GM23338 (cell line): Measurements from ENCODE around the gene TRMT10B. TPM values are rescaled to one million over a fixed set of nuclear protein-coding genes. Genes with fewer than 3 reads are reported as not detected.

Experiments used
- ATAC-seq: fragments of 200-7000 bp; cut with Tn5 transposase; 3 replicates; pipeline ENCODE4 v1.9.1; 2020
- DNase-seq: peaks from one replicate; pipeline ENCODE4 v3.0.0-alpha.2; 2015; ENCODE audit warnings: low spot score
- H2AFZ ChIP-seq: fragments of 200-600 bp; sonication (generic); 2 replicates; pipeline ENCODE4 v1.8.0; 2016; ENCODE audit warnings: antibody characterized with exemption, mild to moderate bottlenecking, moderate library complexity
- H3F3A ChIP-seq: fragments of 200-600 bp; sonication (generic); replicated peaks from 2 replicates; pipeline ENCODE4 v1.8.0; 2017; ENCODE audit warnings: antibody characterized with exemption, mixed run types, low read depth
- H3K27ac ChIP-seq: fragments of 200-600 bp; sonication (generic); 2 replicates; pipeline ENCODE4 v1.6.1; 2016; ENCODE audit warnings: low read depth
- H3K27me3 ChIP-seq: fragments of 200-600 bp; sonication (generic); 2 replicates; pipeline ENCODE4 v1.8.0; 2016; ENCODE audit warnings: mild to moderate bottlenecking, mixed run types, moderate library complexity; ENCODE audit not compliant: insufficient read depth
- H3K36me3 ChIP-seq: fragments of 200-600 bp; sonication (generic); 2 replicates; pipeline ENCODE4 v1.8.0; 2016; ENCODE audit warnings: mild to moderate bottlenecking; ENCODE audit not compliant: insufficient read depth
- H3K4me1 ChIP-seq: fragments of 200-600 bp; sonication (generic); 2 replicates; pipeline ENCODE4 v1.8.0; 2016; ENCODE audit warnings: mild to moderate bottlenecking, moderate library complexity; ENCODE audit not compliant: insufficient read depth
- H3K4me2 ChIP-seq: fragments of 200-600 bp; sonication (generic); 2 replicates; pipeline ENCODE4 v1.7.1; 2017; ENCODE audit warnings: mixed run types
- H3K4me3 ChIP-seq: fragments of 200-600 bp; sonication (generic); 2 replicates; pipeline ENCODE4 v1.6.1; 2016; ENCODE audit warnings: mixed run types
- H3K79me2 ChIP-seq: fragments of 200-600 bp; sonication (generic); replicated peaks from 2 replicates; pipeline ENCODE4 v1.8.0; 2017; ENCODE audit warnings: mild to moderate bottlenecking; ENCODE audit not compliant: insufficient read depth
- H3K9me2 ChIP-seq: fragments of 200-600 bp; sonication (generic); 2 replicates; pipeline ENCODE4 v1.8.0; 2017; ENCODE audit not compliant: insufficient read depth
- H4K20me1 ChIP-seq: fragments of 200-600 bp; sonication (generic); replicated peaks from 2 replicates; pipeline ENCODE4 v1.8.0; 2017; ENCODE audit warnings: mild to moderate bottlenecking; ENCODE audit not compliant: insufficient read depth
- H3K27ac Mint-ChIP-seq: 2 replicates; pipeline ENCODE4 v1.8.0; 2020; ENCODE audit warnings: inconsistent platforms, mild to moderate bottlenecking, moderate library complexity, mixed read lengths
- H3K27me3 Mint-ChIP-seq: 3 replicates; pipeline ENCODE4 v1.8.0; 2022; ENCODE audit warnings: low read depth, mild to moderate bottlenecking, moderate library complexity, mixed read lengths, inconsistent platforms; ENCODE audit not compliant: insufficient read depth, poor library complexity
- H3K36me3 Mint-ChIP-seq: 3 replicates; pipeline ENCODE4 v1.8.0; 2021; ENCODE audit warnings: low read depth, mild to moderate bottlenecking, inconsistent platforms, moderate library complexity, mixed read lengths
- H3K4me1 Mint-ChIP-seq: 3 replicates; pipeline ENCODE4 v1.8.0; 2020; ENCODE audit warnings: mild to moderate bottlenecking, inconsistent platforms, mixed read lengths
- H3K4me3 Mint-ChIP-seq: 3 replicates; pipeline ENCODE4 v1.8.0; 2021; ENCODE audit warnings: moderate library complexity, mild to moderate bottlenecking, inconsistent platforms, mixed read lengths
- H3K9me3 Mint-ChIP-seq: 3 replicates; pipeline ENCODE4 v1.8.0; 2020; ENCODE audit warnings: moderate library complexity, mild to moderate bottlenecking, inconsistent platforms, mixed read lengths
- CREB1 ChIP-seq: fragments of 250-450 bp; sonication (Bioruptor Pico); IDR thresholded peaks from 2 replicates; pipeline ENCODE4 v1.5.0; 2020; ENCODE audit warnings: low read depth, mild to moderate bottlenecking, moderate library complexity
- CTCF ChIP-seq, 2 experiments: fragments of 200-600 bp in 1 of 2; sonication (generic) in 1 of 2; conservative IDR thresholded peaks; 2 replicates each; pipeline versions ENCODE4 v1.5.1 to v1.6.1; 2016 to 2017; ENCODE audit warnings: antibody characterized with exemption in 2 of 2, low read depth in 2 of 2, mild to moderate bottlenecking in 2 of 2, moderate library complexity in 1 of 2
- EZH2 ChIP-seq: fragments of 200-600 bp; sonication (generic); IDR thresholded peaks from one replicate; pipeline ENCODE4 v1.8.0; 2017; ENCODE audit warnings: antibody characterized with exemption, mild to moderate bottlenecking, low read depth; ENCODE audit not compliant: unreplicated experiment
- JUNB ChIP-seq: IDR thresholded peaks from one replicate; pipeline ENCODE4 v1.6.1; 2016; ENCODE audit warnings: antibody characterized with exemption; ENCODE audit not compliant: unreplicated experiment
- REST ChIP-seq: IDR thresholded peaks from one replicate; pipeline ENCODE4 v1.6.1; 2018; ENCODE audit warnings: antibody characterized with exemption; ENCODE audit not compliant: unreplicated experiment
- STAT1 ChIP-seq: IDR thresholded peaks from one replicate; pipeline ENCODE4 v1.6.1; 2016; ENCODE audit warnings: antibody characterized with exemption; ENCODE audit not compliant: unreplicated experiment
- ZNF114 ChIP-seq: fragments of 250-450 bp; sonication (Bioruptor Pico); IDR thresholded peaks from 2 replicates; pipeline ENCODE4 v1.5.0; 2020; ENCODE audit warnings: mild to moderate bottlenecking, moderate library complexity
- ZNF331 ChIP-seq: fragments of 250-450 bp; sonication (Bioruptor Pico); IDR thresholded peaks from 2 replicates; pipeline ENCODE4 v1.5.0; 2020; ENCODE audit warnings: low read depth, mild to moderate bottlenecking, moderate library complexity
- polyA plus RNA-seq: library from polyadenylated mRNA; unstranded; fragments of >200 nt; fragmentation: Nextera tagmentation; extraction: Ambion mirVana; gene quantifications from 2 replicates; pipeline ENCODE4 v1.2.1, GENCODE V29; 2016
- total RNA-seq: library from RNA; depleted of rRNA; stranded (reverse); fragments of >200 nt; shearing (Covaris generic); gene quantifications from 2 replicates; pipeline ENCODE4 v1.2.3, GENCODE V29; 2014

Gene TRMT10B
- total and polyA plus RNA-seq, 2 experiments from 2014 or later = 3.1 to 10.8 TPM

GRCh38 chr9:37732952-37733351 lies 20.7 kb upstream of the TRMT10B start (continued):
- no peak for TF ChIP-seq JUNB
- TF ChIP-seq ZNF114 (CRISPR knock-in tag) = no peak
- no peak for TF ChIP-seq CREB1 (CRISPR knock-in tag)
- no peak for TF ChIP-seq CTCF (conservative IDR thresholded peaks at IDR 0.05; ENCODE audit: low read depth in 2 of 2)
- no peak for TF ChIP-seq EZH2
- no peak for TF ChIP-seq REST

GRCh38 chr9:37739222-37739621 lies 14.4 kb upstream of the TRMT10B start:
- H3K27ac ChIP-seq = no peak overlapping the region
- no peaks in the 10 kb centered on the region for H3F3A ChIP-seq
- ATAC-seq (no peak), DNase-seq (no peak)
- H3K4me1 Mint-ChIP-seq = peaks cover 4% of the 10 kb centered on the region; the same call in 1 of the 3 replicates
- no peaks in the 10 kb centered on the region for H3K4me1 ChIP-seq
- TF ChIP-seq ZNF114 (CRISPR knock-in tag) = no peak
- TF ChIP-seq STAT1 = no peak
- H3K27me3 Mint-ChIP-seq = no peaks in the 10 kb centered on the region
- H3K4me3 Mint-ChIP-seq = no peak overlapping the region
- H3K36me3 Mint-ChIP-seq = no peaks in the 10 kb centered on the region
- no peaks in the 10 kb centered on the region for H3K79me2 ChIP-seq
- no peaks in the 10 kb centered on the region for H3K27me3 ChIP-seq
- no peak overlapping the region for H2AFZ ChIP-seq
- no peak overlapping the region for H3K4me2 ChIP-seq
- H4K20me1 ChIP-seq = no peaks in the 10 kb centered on the region
- no peak overlapping the region for H3K4me3 ChIP-seq
- no peaks in the 10 kb centered on the region for H3K9me3 Mint-ChIP-seq
- H3K9me2 ChIP-seq = no peaks in the 10 kb centered on the region
- no peak overlapping the region for H3K27ac Mint-ChIP-seq
- H3K36me3 ChIP-seq = no peaks in the 10 kb centered on the region

GRCh38 chr9:37740128-37740527 lies 13.5 kb upstream of the TRMT10B start:
- Histone ChIP-seq H3K27ac (no peak overlapping the region), H4K20me1 (no peaks in the 10 kb centered on the region), H2AFZ (no peak overlapping the region), H3K9me2 (no peaks in the 10 kb centered on the region), H3K27me3 (no peaks in the 10 kb centered on the region), H3K79me2 (no peaks in the 10 kb centered on the region), H3K4me2 (no peak overlapping the region), H3K4me1 (no peaks in the 10 kb centered on the region), H3K4me3 (no peak overlapping the region), H3F3A (no peaks in the 10 kb centered on the region), H3K36me3 (no peaks in the 10 kb centered on the region)
- H3K27me3 Mint-ChIP-seq = no peaks in the 10 kb centered on the region
- H3K36me3 Mint-ChIP-seq = no peaks in the 10 kb centered on the region
- peaks cover 4% of the 10 kb centered on the region; the same call in 1 of the 3 replicates for H3K4me1 Mint-ChIP-seq
- no peaks in the 10 kb centered on the region for H3K9me3 Mint-ChIP-seq
- no peak overlapping the region for H3K4me3 Mint-ChIP-seq
- ATAC-seq (no peak), DNase-seq (no peak)
- H3K27ac Mint-ChIP-seq = no peak overlapping the region
- TF ChIP-seq CTCF (conservative IDR thresholded peaks at IDR 0.05; ENCODE audit: low read depth in 2 of 2) = no peak
- TF ChIP-seq ZNF331 (CRISPR knock-in tag) = no peak
- no peak for TF ChIP-seq ZNF114 (CRISPR knock-in tag)
- no peak for TF ChIP-seq JUNB
